HepG2 (cell line): ENCODE results near the gene TRERF1. TPM values are rescaled to one million over a fixed set of nuclear protein-coding genes. Genes with fewer than 3 reads are reported as not detected.

Experiments
- ATAC-seq: fragments of 200-7000 bp; cut with Tn5 transposase; 3 replicates; pipeline ENCODE4 v1.9.1; 2020; ENCODE audit warnings: mild to moderate bottlenecking, moderate library complexity
- BruUV-seq: library from RNA; stranded (reverse); fragments of 400-500 nt; replicated peaks from 2 replicates; lab custom pipeline; 2021; lab: Mats Ljungman, UMichigan
- CTCF ChIA-PET: fragments of 300-600 bp; formaldehyde crosslinking; extraction: SDS; loops from one replicate; lab custom pipeline; 2021; ENCODE audit warnings: low total read pairs, inconsistent platforms, low intra/inter-chr PET ratio; lab: Yijun Ruan, JAX
- POLR2A ChIA-PET: fragments of 350-600 bp; sonication (Branson Sonifier 250); formaldehyde crosslinking; loops from one replicate; lab custom pipeline; 2020; ENCODE audit warnings: antibody characterized with exemption, inconsistent platforms; lab: Yijun Ruan, JAX
- DNase-seq: peaks from one replicate; pipeline ENCODE4 v3.0.0-alpha.2; 2015; ENCODE audit warnings: low spot score
- FAIRE-seq: peaks from 3 replicates; lab custom pipeline; 2011; peaks lifted over from hg19 to GRCh38; lab: Jason Lieb, UNC
- H2AFZ ChIP-seq: one replicate; pipeline ENCODE4 v1.6.1; 2011; ENCODE audit warnings: low read length, inconsistent platforms
- H3K27ac ChIP-seq: fragments of 300-600 bp; 3 replicates; pipeline ENCODE4 v1.8.0; 2011; ENCODE audit warnings: mixed run types, mild to moderate bottlenecking, mixed read lengths, low read length, inconsistent platforms; ENCODE audit not compliant: insufficient read depth; ENCODE audit errors: extremely low read length
- H3K27me3 ChIP-seq, 2 experiments: fragments of 200-600 bp in 1 of 2; 2 replicates in 1 of 2; 3 replicates in 1 of 2; pipeline versions ENCODE4 v1.6.0 to v1.8.0; 2011; ENCODE audit warnings: low read length in 2 of 2, mild to moderate bottlenecking in 2 of 2, moderate library complexity in 2 of 2, inconsistent platforms in 1 of 2; ENCODE audit not compliant: insufficient read depth in 2 of 2, control insufficient read depth in 1 of 2
- H3K36me3 ChIP-seq, 2 experiments: fragments of 200-600 bp in 1 of 2; replicated peaks in 1 of 2; 2 replicates in 1 of 2; 3 replicates in 1 of 2; pipeline versions ENCODE4 v1.5.1 to v1.8.0; 2011; ENCODE audit warnings: low read length in 2 of 2, inconsistent platforms in 1 of 2; ENCODE audit not compliant: insufficient read depth in 2 of 2, control insufficient read depth in 1 of 2
- H3K4me1 ChIP-seq: 2 replicates; pipeline ENCODE4 v1.5.1; 2012; ENCODE audit warnings: low read length, inconsistent platforms; ENCODE audit not compliant: insufficient read depth
- H3K4me2 ChIP-seq: 2 replicates; pipeline ENCODE4 v1.6.0; 2011; ENCODE audit warnings: low read depth, low read length, inconsistent platforms
- H3K4me3 ChIP-seq, 3 experiments: fragments of 200-600 bp in 1 of 3; sonication (generic), shearing (Covaris generic) in 1 of 3; replicated peaks in 1 of 3; 2 replicates each; pipeline ENCODE4 v1.5.1; 2011 to 2016; ENCODE audit warnings: low read length in 3 of 3, inconsistent platforms in 2 of 3, low read depth in 2 of 3, mild to moderate bottlenecking in 2 of 3, control low read depth in 1 of 3, mixed read lengths in 1 of 3; ENCODE audit not compliant: insufficient read depth in 1 of 3
- H3K79me2 ChIP-seq: one replicate; pipeline ENCODE4 v1.6.1; 2011; ENCODE audit warnings: low read length, inconsistent platforms; ENCODE audit not compliant: insufficient read depth
- H3K9ac ChIP-seq: 2 replicates; pipeline ENCODE4 v1.6.0; 2011; ENCODE audit warnings: mild to moderate bottlenecking, low read depth, low read length, inconsistent platforms; ENCODE audit not compliant: insufficient read depth
- H3K9me3 ChIP-seq: 2 replicates; pipeline ENCODE4 v1.5.1; 2012; ENCODE audit warnings: mild to moderate bottlenecking, low read length
- H4K20me1 ChIP-seq: 2 replicates; pipeline ENCODE4 v1.6.0; 2011; ENCODE audit warnings: inconsistent platforms, mild to moderate bottlenecking, low read length, moderate library complexity; ENCODE audit not compliant: insufficient read depth
- KLF11 ChIP-seq: IDR thresholded peaks from 2 replicates; pipeline ENCODE4 v1.6.1; 2016; ENCODE audit warnings: missing compliant biosample characterization
- MIER3 ChIP-seq: IDR thresholded peaks from 2 replicates; pipeline ENCODE4 v1.6.1; 2016; ENCODE audit warnings: missing compliant biosample characterization, borderline replicate concordance
- NCOR1 ChIP-seq: fragments of 200-600 bp; sonication (generic); IDR thresholded peaks from 2 replicates; pipeline ENCODE4 v1.7.0; 2017; ENCODE audit warnings: antibody characterized with exemption, low read length, borderline replicate concordance
- PHF20 ChIP-seq: sonication (generic); formaldehyde crosslinking; IDR thresholded peaks from 2 replicates; pipeline ENCODE4 v1.5.0; 2020; ENCODE audit warnings: mild to moderate bottlenecking, missing genetic modification reagents
- PITX1 ChIP-seq: sonication (generic); formaldehyde crosslinking; IDR thresholded peaks from 2 replicates; pipeline ENCODE4 v1.5.1; 2020; ENCODE audit warnings: mild to moderate bottlenecking, missing genetic modification reagents
- SOX13 ChIP-seq, 3 experiments: fragments of 450-650 bp in 1 of 3; sonication (generic) in 1 of 3; formaldehyde crosslinking in 1 of 3; IDR thresholded peaks in 2 of 3; conservative IDR thresholded peaks in 1 of 3; 2 replicates each; pipeline versions ENCODE4 v1.5.0 to v1.6.1; 2016 to 2020; ENCODE audit warnings: antibody characterized with exemption in 1 of 3, mild to moderate bottlenecking in 1 of 3, missing compliant biosample characterization in 1 of 3, missing genetic modification reagents in 1 of 3, moderate library complexity in 1 of 3
- SP140L ChIP-seq: sonication (generic); formaldehyde crosslinking; IDR thresholded peaks from 2 replicates; pipeline ENCODE4 v1.4.0; 2020; ENCODE audit warnings: missing genetic modification reagents, borderline replicate concordance
- ZNF160 ChIP-seq: sonication (generic); formaldehyde crosslinking; IDR thresholded peaks from 2 replicates; pipeline ENCODE4 v1.8.0; 2022; ENCODE audit warnings: mild to moderate bottlenecking, inconsistent platforms, missing genetic modification reagents
- ZNF761 ChIP-seq: sonication (generic); formaldehyde crosslinking; conservative IDR thresholded peaks from 2 replicates; pipeline ENCODE4 v1.4.0; 2020; ENCODE audit warnings: mild to moderate bottlenecking, missing genetic modification reagents
- WGBS: methylation state at CpG from one replicate; pipeline ENCODE4 v1.1.6; 2017; ENCODE audit warnings: low lambda C conversion rate; 5-methylcytosine and 5-hydroxymethylcytosine counted together
- in situ Hi-C: cut with HindIII; loops from 2 replicates; pipeline ENCODE4 v1.10.0; 2017; ENCODE audit warnings: low pct_unique_long_range_greater_than_20kb; ENCODE audit not compliant: extremely low pct_ligation_motif_present
- intact Hi-C: fragments of 100-400 bp; cut with micrococcal nuclease; formaldehyde crosslinking; loops from one replicate; pipeline ENCODE4 v1.10.0; 2022; ENCODE audit not compliant: unreplicated experiment
- polyA plus RNA-seq, 8 experiments: library from polyadenylated mRNA; depleted of rRNA in 3 of 8; stranded (reverse) in 7 of 8; unstranded in 1 of 8; fragments of >200 nt; fragmentation: Illumina TruSeq in 4 of 8; extraction: Trizol in 4 of 8; gene quantifications; 2 replicates each; pipeline versions ENCODE4 v1.2.1 to v1.2.3, GENCODE V29; 2011 to 2016; ENCODE audit warnings: low read depth in 4 of 8, missing spikeins in 1 of 8, mixed read lengths in 1 of 8; ENCODE audit not compliant: insufficient read depth in 1 of 8
- total RNA-seq, 5 experiments: library from RNA; depleted of rRNA; stranded (reverse); fragments of >200 nt; fragmentation: Illumina TruSeq; extraction: Trizol; gene quantifications; 2 replicates each; pipeline ENCODE4 v1.2.3, GENCODE V29; 2016; ENCODE audit warnings: low read depth in 1 of 5

TRERF1 gene
- total and polyA plus RNA-seq, 2 of the 13 experiments (the other 11 are each of a cell fraction or from before 2014, with no cell fraction given): 0.02 TPM; not detected in 1

GRCh38 chr6:42314571-42315258 lies 137.0 kb downstream of the TRERF1 start:
- Histone ChIP-seq H4K20me1 (no peaks in the 10 kb centered on the region), H3K36me3 (no peaks in the 10 kb centered on the region), H2AFZ (no peak overlapping the region), H3K4me3 (no peak overlapping the region), H3K9me3 (no peaks in the 10 kb centered on the region), H3K79me2 (no peaks in the 10 kb centered on the region), H3K9ac (no peak overlapping the region), H3K4me2 (no peak overlapping the region), H3K27me3 (peaks cover 4 to 29% of the 10 kb centered on the region in 2 experiments; a peak in 4 of 5 replicates), H3K27ac (no peak overlapping the region), H3K4me1 (peaks cover 13% of the 10 kb centered on the region; the same call in 1 of the 2 replicates)
- ChIA-PET CTCF (no interaction called here), POLR2A (no interaction called here)
- no peak for FAIRE-seq
- intact Hi-C loops (no loop called here), in situ Hi-C loops (no loop called here)
- no peak for DNase-seq
- ATAC-seq: no peak
- 41% methylated on average over 10 of the region's 10 CpGs for WGBS
- BruUV-seq: no TSS peak
- TF ChIP-seq ZNF160: no peak
- TF ChIP-seq KLF11 (CRISPR knock-in tag): no peak
- no peak for TF ChIP-seq MIER3
- TF ChIP-seq NCOR1: no peak
- no peak for TF ChIP-seq PITX1 (CRISPR knock-in tag)
- no peak for TF ChIP-seq SP140L (CRISPR knock-in tag)
- no peak for TF ChIP-seq ZNF761 (CRISPR knock-in tag)
- TF ChIP-seq SOX13 (IDR thresholded peaks at IDR 0.05): no peak
- no peak for TF ChIP-seq SOX13 (CRISPR knock-in tag; conservative IDR thresholded peaks at IDR 0.05 in 1 of 2, IDR thresholded peaks at IDR 0.05 in 1 of 2)
- TF ChIP-seq PHF20 (CRISPR knock-in tag): no peak
